Testis (tissue), 3 donors: ENCODE measurements around the gene COL17A1. TPM values are rescaled to one million over a fixed set of nuclear protein-coding genes. Genes with fewer than 3 reads are reported as not detected.

Experiments
- DNase-seq: peaks from one replicate; pipeline ENCODE4 v3.0.0-alpha.2; 2019
- H3K27ac ChIP-seq, 2 donors: fragments of 200-600 bp; sonication (generic); one replicate each; pipeline ENCODE4 v1.5.1; 2019
- H3K27me3 ChIP-seq: fragments of 200-600 bp; sonication (generic); one replicate; pipeline ENCODE4 v1.5.1; 2019
- H3K36me3 ChIP-seq: fragments of 200-600 bp; sonication (generic); one replicate; pipeline ENCODE4 v1.5.1; 2017; ENCODE audit warnings: low read depth; ENCODE audit errors: missing control alignments
- H3K4me1 ChIP-seq: fragments of 200-600 bp; sonication (generic); one replicate; pipeline ENCODE4 v1.5.1; 2019
- H3K4me3 ChIP-seq, 2 donors: fragments of 200-600 bp; sonication (generic); one replicate each; pipeline ENCODE4 v1.5.1; 2017 to 2019
- H3K9me3 ChIP-seq: fragments of 200-600 bp; sonication (generic); one replicate; pipeline ENCODE4 v1.5.1; 2017
- POLR2A ChIP-seq: fragments of 450-650 bp; IDR thresholded peaks from one replicate; pipeline ENCODE4 v1.6.1; 2017; ENCODE audit warnings: antibody characterized with exemption, mild to moderate bottlenecking, moderate library complexity
- WGBS, 2 donors: methylation state at CpG; one replicate each; pipeline ENCODE4 v1.1.5; 2018; 5-methylcytosine and 5-hydroxymethylcytosine counted together
- intact Hi-C: fragments of 100-400 bp; cut with DNase I; formaldehyde crosslinking; loops from one replicate; pipeline ENCODE4 v1.15.1; 2023; ENCODE audit warnings: low total_unique reads
- polyA plus RNA-seq: library from polyadenylated mRNA; stranded (reverse); fragments of 350-450 nt; fragmentation: Illumina TruSeq; extraction: RNeasy Lipid Tissue Mini Kit (QIAGEN cat#74804); gene quantifications from one replicate; pipeline ENCODE4 v1.2.3, GENCODE V29; 2014; ENCODE audit warnings: low read depth, low replicate concordance; ENCODE audit not compliant: insufficient read depth
- total RNA-seq, 2 donors: library from RNA; depleted of rRNA; stranded (reverse); fragments of >200 nt; gene quantifications; one replicate each; pipeline ENCODE4 v1.2.3, GENCODE V29; 2016
- TF ChIP-seq, protein P1 (sequence below), 3 experiments: fragments of 450-650 bp in 2 of 3; fragments of 200-600 bp in 1 of 3; sonication (generic) in 1 of 3; IDR thresholded peaks; one replicate each; pipeline ENCODE4 v1.5.1; 2016 to 2019; ENCODE audit warnings: antibody characterized with exemption in 3 of 3, mild to moderate bottlenecking in 2 of 3, moderate library complexity in 1 of 3

The COL17A1 gene
- total and polyA plus RNA-seq, 3 donors from 2014 or later = 7.1 to 30.6 (median 17.1) TPM

GRCh38 chr10:104034401-104035193, 51.1 kb downstream of the COL17A1 start:
- 59 to 62% methylated on average over 10 to 22 of the region's 23 CpGs for WGBS, 2 donors
- H3K4me3 ChIP-seq = no peak overlapping the region
- H3K4me1 ChIP-seq = no peaks in the 10 kb centered on the region
- no peaks in the 10 kb centered on the region for H3K36me3 ChIP-seq
- H3K27ac ChIP-seq = peak overlapping the region in 1 of 2 donors; percentile 19
- no peaks in the 10 kb centered on the region for H3K9me3 ChIP-seq
- no peak for DNase-seq
- H3K27me3 ChIP-seq = no peaks in the 10 kb centered on the region
- TF ChIP-seq, protein P1, sequence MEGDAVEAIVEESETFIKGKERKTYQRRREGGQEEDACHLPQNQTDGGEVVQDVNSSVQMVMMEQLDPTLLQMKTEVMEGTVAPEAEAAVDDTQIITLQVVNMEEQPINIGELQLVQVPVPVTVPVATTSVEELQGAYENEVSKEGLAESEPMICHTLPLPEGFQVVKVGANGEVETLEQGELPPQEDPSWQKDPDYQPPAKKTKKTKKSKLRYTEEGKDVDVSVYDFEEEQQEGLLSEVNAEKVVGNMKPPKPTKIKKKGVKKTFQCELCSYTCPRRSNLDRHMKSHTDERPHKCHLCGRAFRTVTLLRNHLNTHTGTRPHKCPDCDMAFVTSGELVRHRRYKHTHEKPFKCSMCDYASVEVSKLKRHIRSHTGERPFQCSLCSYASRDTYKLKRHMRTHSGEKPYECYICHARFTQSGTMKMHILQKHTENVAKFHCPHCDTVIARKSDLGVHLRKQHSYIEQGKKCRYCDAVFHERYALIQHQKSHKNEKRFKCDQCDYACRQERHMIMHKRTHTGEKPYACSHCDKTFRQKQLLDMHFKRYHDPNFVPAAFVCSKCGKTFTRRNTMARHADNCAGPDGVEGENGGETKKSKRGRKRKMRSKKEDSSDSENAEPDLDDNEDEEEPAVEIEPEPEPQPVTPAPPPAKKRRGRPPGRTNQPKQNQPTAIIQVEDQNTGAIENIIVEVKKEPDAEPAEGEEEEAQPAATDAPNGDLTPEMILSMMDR (IDR thresholded peaks at IDR 0.05) = no peak
- TF ChIP-seq POLR2A = no peak
- intact Hi-C loops = no loop called here

DNA sequence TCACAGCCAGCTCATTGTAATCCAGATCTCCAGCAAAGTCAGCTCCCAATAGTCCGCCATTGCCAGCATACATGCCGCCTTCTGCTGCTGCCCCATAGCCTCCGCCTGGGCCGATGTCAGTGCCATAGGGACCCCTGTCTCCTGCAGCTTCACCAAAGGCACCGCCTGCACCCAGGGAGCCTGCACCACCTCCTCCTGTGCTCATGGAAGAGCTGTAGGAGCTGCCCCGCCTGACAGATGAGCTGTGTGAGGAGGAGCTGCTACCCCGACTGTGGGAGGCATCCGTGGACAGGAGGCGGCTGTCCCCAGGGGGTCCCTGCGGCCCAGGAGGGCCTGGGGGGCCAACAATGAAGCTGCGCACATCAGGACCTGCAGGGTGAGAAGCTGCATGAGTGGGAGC, 51.7 kb downstream of the COL17A1 start:
- Histone ChIP-seq H3K27me3 (no peaks in the 10 kb centered on the region), H3K4me3 (no peak overlapping the region), H3K4me1 (no peaks in the 10 kb centered on the region), H3K9me3 (no peaks in the 10 kb centered on the region), H3K36me3 (no peaks in the 10 kb centered on the region), H3K27ac (peak overlapping the region in 1 of 2 donors; percentile 19)
- WGBS, 2 donors = 67 to 85% methylated on average over 9 to 11 of the region's 11 CpGs
- TF ChIP-seq POLR2A = no peak
- TF ChIP-seq, protein P1 (IDR thresholded peaks at IDR 0.05) = no peak
- intact Hi-C loops = no loop called here
- DNase-seq = no peak

DNA sequence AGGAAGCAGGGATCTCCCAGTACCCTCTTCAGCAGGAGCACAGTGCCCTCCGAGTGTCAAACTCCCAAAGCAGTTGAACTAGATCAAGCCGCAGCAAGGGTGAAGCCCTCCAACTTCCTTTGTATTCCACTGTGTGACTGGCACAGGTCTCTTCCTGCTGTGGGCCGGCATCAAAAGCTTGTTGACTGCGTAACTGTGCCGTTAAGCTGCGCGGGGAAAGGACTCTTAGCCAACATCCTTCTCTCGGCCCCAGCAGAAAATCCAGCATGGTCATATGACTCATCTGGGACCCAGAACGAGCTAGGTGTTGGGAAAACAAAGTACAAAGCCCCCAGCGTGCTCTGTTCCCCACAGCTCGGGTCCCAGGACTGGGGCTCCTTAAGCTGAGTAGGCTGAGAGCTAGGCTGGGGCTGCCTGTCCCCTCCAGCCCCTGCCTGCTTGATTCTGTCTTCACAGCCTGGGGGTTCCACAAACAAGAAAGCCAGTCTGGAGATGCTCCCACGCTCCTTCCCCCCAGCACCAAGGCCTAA, 52.2 kb downstream of the COL17A1 start:
- no peak for DNase-seq
- TF ChIP-seq, protein P1 (IDR thresholded peaks at IDR 0.05) = no peak
- no peak for TF ChIP-seq POLR2A
- Histone ChIP-seq H3K4me1 (no peaks in the 10 kb centered on the region), H3K27me3 (no peaks in the 10 kb centered on the region), H3K9me3 (no peaks in the 10 kb centered on the region), H3K36me3 (no peaks in the 10 kb centered on the region), H3K4me3 (no peak overlapping the region), H3K27ac (no peak overlapping the region)
- intact Hi-C loops = no loop called here
- WGBS, 2 donors = 55 to 80% methylated on average over 7 to 12 of the region's 12 CpGs

GRCh38 chr10:104032144-104032775, 53.4 kb downstream of the COL17A1 start:
- no peaks in the 10 kb centered on the region for H3K36me3 ChIP-seq
- H3K4me3 ChIP-seq = no peak overlapping the region
- no peak for TF ChIP-seq POLR2A
- TF ChIP-seq, protein P1 (IDR thresholded peaks at IDR 0.05) = no peak

More at GRCh38 chr10:104032144-104032775, 53.4 kb downstream of the COL17A1 start:
- DNase-seq = no peak
- Histone ChIP-seq H3K4me1 (no peaks in the 10 kb centered on the region), H3K27ac (no peak overlapping the region), H3K27me3 (no peaks in the 10 kb centered on the region), H3K9me3 (no peaks in the 10 kb centered on the region)
- intact Hi-C loops = no loop called here
- WGBS, 2 donors = 81 to 88% methylated on average over 7 of the region's 7 CpGs
